Measurements from ENCODE around the gene EMC8. TPM values are rescaled to one million over a fixed set of nuclear protein-coding genes. Genes with fewer than 3 reads are reported as not detected.
A peak's percentile ranks its signal among the peaks of the same experiment; 100 is the strongest.

EMC8 gene
- polyA plus RNA-seq, 1 experiment, result 30.5 TPM

DNA sequence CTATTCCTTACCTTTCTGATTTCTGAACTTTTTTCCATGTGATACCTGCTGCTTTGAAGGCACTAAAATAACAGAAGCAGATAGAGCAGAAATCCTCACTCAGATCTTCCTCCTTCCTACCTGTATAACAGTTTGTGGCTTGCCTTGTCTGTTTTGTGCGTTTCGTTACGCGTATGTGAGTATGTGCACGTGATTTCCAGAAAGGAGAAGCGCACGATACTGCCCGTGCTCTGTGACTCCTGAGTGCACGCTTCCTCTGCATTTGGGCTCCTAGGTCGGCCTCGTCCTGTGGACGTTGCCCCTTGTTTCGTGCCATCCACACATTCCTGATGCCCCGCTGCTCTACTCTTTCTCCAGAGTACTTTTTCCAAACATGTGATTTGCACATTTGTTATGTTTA is 4.2 kb upstream of the EMC8 start:
- H3K27ac ChIP-seq (ENCODE audit: low read depth, low read length), result no peak overlapping the region
- TF ChIP-seq, protein P1, sequence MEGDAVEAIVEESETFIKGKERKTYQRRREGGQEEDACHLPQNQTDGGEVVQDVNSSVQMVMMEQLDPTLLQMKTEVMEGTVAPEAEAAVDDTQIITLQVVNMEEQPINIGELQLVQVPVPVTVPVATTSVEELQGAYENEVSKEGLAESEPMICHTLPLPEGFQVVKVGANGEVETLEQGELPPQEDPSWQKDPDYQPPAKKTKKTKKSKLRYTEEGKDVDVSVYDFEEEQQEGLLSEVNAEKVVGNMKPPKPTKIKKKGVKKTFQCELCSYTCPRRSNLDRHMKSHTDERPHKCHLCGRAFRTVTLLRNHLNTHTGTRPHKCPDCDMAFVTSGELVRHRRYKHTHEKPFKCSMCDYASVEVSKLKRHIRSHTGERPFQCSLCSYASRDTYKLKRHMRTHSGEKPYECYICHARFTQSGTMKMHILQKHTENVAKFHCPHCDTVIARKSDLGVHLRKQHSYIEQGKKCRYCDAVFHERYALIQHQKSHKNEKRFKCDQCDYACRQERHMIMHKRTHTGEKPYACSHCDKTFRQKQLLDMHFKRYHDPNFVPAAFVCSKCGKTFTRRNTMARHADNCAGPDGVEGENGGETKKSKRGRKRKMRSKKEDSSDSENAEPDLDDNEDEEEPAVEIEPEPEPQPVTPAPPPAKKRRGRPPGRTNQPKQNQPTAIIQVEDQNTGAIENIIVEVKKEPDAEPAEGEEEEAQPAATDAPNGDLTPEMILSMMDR (IDR thresholded peaks at IDR 0.05; ENCODE audit: low read depth, low read length), result no peak
- no peak overlapping the region for H3K4me3 ChIP-seq (ENCODE audit: low read depth, low read length)
- DNase-seq (ENCODE audit: low read depth, low spot score), result no peak
- ChIA-PET POLR2A (no interaction called here), CTCF (interaction anchor here (0.6 to 1.9 kb wide), 4 partner anchors 16 to 220 kb away, joined by 3 to 6 read pairs (median 5); no protein-coding TSS in a partner anchor)
- H3K9me3 ChIP-seq (ENCODE audit: control insufficient read depth, insufficient read depth, low read length), result no peaks in the 10 kb centered on the region
- H3K27me3 ChIP-seq (ENCODE audit: control insufficient read depth, insufficient read depth, low read length), result no peaks in the 10 kb centered on the region

DNA sequence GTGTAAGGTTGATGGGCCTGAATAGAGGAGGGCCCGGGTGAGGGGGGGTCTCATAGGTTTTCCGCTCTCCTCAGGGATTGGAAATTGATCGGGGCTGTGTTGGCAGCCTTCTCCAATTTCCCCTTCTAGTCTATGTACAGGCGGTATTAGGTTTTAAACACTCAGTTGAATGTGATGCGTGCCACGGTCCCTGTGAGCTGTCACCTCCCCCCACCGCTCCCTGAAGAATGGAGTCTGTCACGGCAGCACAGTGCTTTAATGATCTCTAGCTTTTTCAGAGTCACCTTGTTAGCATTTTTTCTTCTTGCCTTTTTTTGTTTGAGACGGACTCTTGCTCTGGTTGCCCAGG is 951 bp upstream of the EMC8 start:
- H3K27me3 ChIP-seq (ENCODE audit: control insufficient read depth, insufficient read depth, low read length), result no peaks in the 10 kb centered on the region
- CTCF ChIA-PET, result interaction anchor here (1.7 to 2.3 kb wide), 2 partner anchors 21 to 125 kb away, joined by 4 to 11 read pairs; no protein-coding TSS in a partner anchor
- POLR2A ChIA-PET, result interaction anchor here (0.6 to 0.7 kb wide), 3 partner anchors 25 to 159 kb away, joined by 3 to 4 read pairs (median 3); no protein-coding TSS in a partner anchor
- no peak for DNase-seq (ENCODE audit: low read depth, low spot score)
- H3K9me3 ChIP-seq (ENCODE audit: control insufficient read depth, insufficient read depth, low read length), result no peaks in the 10 kb centered on the region
- H3K4me3 ChIP-seq (ENCODE audit: low read depth, low read length), result peak overlapping the region; percentile 96
- TF ChIP-seq, protein P1 (IDR thresholded peaks at IDR 0.05; ENCODE audit: low read depth, low read length), result no peak
- peak overlapping the region; percentile 73 for H3K27ac ChIP-seq (ENCODE audit: low read depth, low read length)

GRCh38 chr16:85798901-85799496 is 345 bp downstream of the EMC8 start:
- no peak for DNase-seq (ENCODE audit: low read depth, low spot score)
- H3K4me3 ChIP-seq (ENCODE audit: low read depth, low read length), result peak overlapping the region; percentile 96
- CTCF ChIA-PET, result interaction anchor here (0.6 kb wide), 2 partner anchors 22 to 183 kb away, joined by 3 to 4 read pairs; no protein-coding TSS in a partner anchor
- TF ChIP-seq, protein P1 (IDR thresholded peaks at IDR 0.05; ENCODE audit: low read depth, low read length), result peak; percentile 10; the same call in 1 of the 2 replicates
- H3K9me3 ChIP-seq (ENCODE audit: control insufficient read depth, insufficient read depth, low read length), result no peaks in the 10 kb centered on the region
- H3K27ac ChIP-seq (ENCODE audit: low read depth, low read length), result peak overlapping the region; percentile 11
- no peaks in the 10 kb centered on the region for H3K27me3 ChIP-seq (ENCODE audit: control insufficient read depth, insufficient read depth, low read length)
- POLR2A ChIA-PET, result no interaction called here

DNA sequence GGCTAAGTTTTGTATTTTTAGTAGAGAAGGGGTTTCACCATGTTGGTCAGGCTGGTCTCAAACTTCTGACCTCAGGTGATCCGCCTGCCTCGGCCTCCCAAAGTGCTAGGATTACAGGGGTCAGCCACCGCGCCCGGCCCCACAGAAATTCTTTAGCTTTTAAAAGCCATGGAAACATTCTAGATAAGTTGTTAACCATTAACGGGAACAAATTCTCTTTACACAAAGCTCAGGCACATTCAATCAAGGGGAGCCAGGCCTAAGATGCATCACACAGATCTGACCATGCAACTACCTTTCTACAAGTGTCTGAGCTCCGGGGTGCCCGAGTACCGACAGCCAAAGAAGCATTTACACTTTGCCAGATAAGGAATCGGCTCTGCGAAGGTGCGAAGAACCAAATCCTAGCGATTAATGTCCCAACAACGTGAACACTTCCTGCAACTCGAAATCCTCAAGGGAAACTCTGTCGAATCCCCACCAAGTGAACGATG is 1.0 kb downstream of the EMC8 start:
- TF ChIP-seq, protein P1 (IDR thresholded peaks at IDR 0.05; ENCODE audit: low read depth, low read length), result no peak
- H3K27ac ChIP-seq (ENCODE audit: low read depth, low read length), result no peak overlapping the region
- POLR2A ChIA-PET, result no interaction called here
- no peaks in the 10 kb centered on the region for H3K9me3 ChIP-seq (ENCODE audit: control insufficient read depth, insufficient read depth, low read length)
- CTCF ChIA-PET, result interaction anchor here (0.6 kb wide), 2 partner anchors 23 to 182 kb away, joined by 3 to 4 read pairs; no protein-coding TSS in a partner anchor
- peak overlapping the region; percentile 96 for H3K4me3 ChIP-seq (ENCODE audit: low read depth, low read length)
- DNase-seq (ENCODE audit: low read depth, low spot score), result no peak
- H3K27me3 ChIP-seq (ENCODE audit: control insufficient read depth, insufficient read depth, low read length), result no peaks in the 10 kb centered on the region

DNA sequence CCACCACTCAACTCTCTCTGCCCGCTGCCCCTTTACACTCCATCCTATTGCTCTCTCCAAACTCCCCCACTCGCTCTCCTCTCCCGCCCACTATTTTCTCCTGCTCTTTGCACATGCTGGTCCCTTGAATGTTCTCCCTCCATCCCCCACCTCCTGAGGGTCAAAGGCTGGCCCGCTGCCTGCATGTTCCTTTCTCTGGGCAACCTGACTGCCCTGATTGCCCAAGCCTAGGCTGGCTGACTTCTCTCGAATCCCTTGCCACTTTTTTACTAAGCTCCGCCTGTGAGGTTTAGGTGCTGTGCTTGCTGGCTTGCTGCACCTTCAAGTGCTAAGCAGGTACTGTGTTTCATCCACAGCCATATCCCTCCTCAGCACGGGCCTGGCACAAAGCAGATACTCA is 2.7 kb downstream of the EMC8 start:
- CTCF ChIA-PET, result interaction anchor here (0.6 kb wide), 1 partner anchor 543 kb away, joined by 4 read pairs; no protein-coding TSS in a partner anchor
- no peak for DNase-seq (ENCODE audit: low read depth, low spot score)
- no peaks in the 10 kb centered on the region for H3K27me3 ChIP-seq (ENCODE audit: control insufficient read depth, insufficient read depth, low read length)
- no peak overlapping the region for H3K4me3 ChIP-seq (ENCODE audit: low read depth, low read length)
- no peaks in the 10 kb centered on the region for H3K9me3 ChIP-seq (ENCODE audit: control insufficient read depth, insufficient read depth, low read length)
- POLR2A ChIA-PET, result no interaction called here
- H3K27ac ChIP-seq (ENCODE audit: low read depth, low read length), result no peak overlapping the region
- TF ChIP-seq, protein P1 (IDR thresholded peaks at IDR 0.05; ENCODE audit: low read depth, low read length), result no peak
